Upper lobe of left lung (tissue), 6 donors: ENCODE data around the gene C16orf86. TPM values are rescaled to one million over a fixed set of nuclear protein-coding genes. Genes with fewer than 3 reads are reported as not detected.

Experiments used
- ATAC-seq, 2 donors: fragments of 200-7000 bp; cut with Tn5 transposase; one replicate each; pipeline ENCODE4 v1.9.1; 2022; ENCODE audit warnings: mild to moderate bottlenecking in 2 of 2, moderate library complexity in 2 of 2; ENCODE audit not compliant: low FRiP score in 2 of 2
- DNase-seq, 2 donors: peaks; one replicate each; pipeline ENCODE4 v3.0.0-alpha.2; 2019 to 2020
- H3K27ac ChIP-seq, 4 donors: fragments of 200-600 bp; sonication (generic); one replicate each; pipeline ENCODE4 v1.5.1; 2016 to 2019
- H3K27me3 ChIP-seq, 4 donors: fragments of 200-600 bp; sonication (generic); one replicate each; pipeline ENCODE4 v1.5.1; 2017 to 2019
- H3K36me3 ChIP-seq, 4 donors: fragments of 200-600 bp; sonication (generic); one replicate each; pipeline ENCODE4 v1.5.1; 2016 to 2019
- H3K4me1 ChIP-seq, 4 donors: fragments of 200-600 bp; sonication (generic); one replicate each; pipeline ENCODE4 v1.5.1; 2018 to 2019
- H3K4me3 ChIP-seq, 4 donors: fragments of 200-600 bp; sonication (generic); one replicate each; pipeline ENCODE4 v1.5.1; 2017 to 2019; ENCODE audit warnings: mild to moderate bottlenecking in 2 of 4, moderate library complexity in 1 of 4
- H3K9me3 ChIP-seq, 4 donors: fragments of 200-600 bp; sonication (generic); one replicate each; pipeline ENCODE4 v1.5.1; 2018 to 2019
- CTCF ChIP-seq, 6 experiments: fragments of 450-650 bp in 4 of 6; fragments of 200-600 bp in 2 of 6; sonication (generic) in 2 of 6; IDR thresholded peaks; one replicate each; pipeline ENCODE4 v1.5.1; 2016 to 2019; ENCODE audit warnings: antibody characterized with exemption in 6 of 6
- EP300 ChIP-seq, 4 donors: sonication (generic); formaldehyde crosslinking; IDR thresholded peaks; one replicate each; pipeline ENCODE4 v1.5.1; 2017; ENCODE audit warnings: antibody characterized with exemption in 4 of 4, control low read depth in 2 of 4
- POLR2A ChIP-seq, 4 donors: fragments of 450-650 bp; IDR thresholded peaks; one replicate each; pipeline ENCODE4 v1.5.1; 2016 to 2017; ENCODE audit warnings: antibody characterized with exemption in 4 of 4, mild to moderate bottlenecking in 2 of 4
- POLR2AphosphoS5 ChIP-seq, 2 donors: sonication (generic); formaldehyde crosslinking; IDR thresholded peaks; one replicate each; pipeline ENCODE4 v1.5.1; 2017; ENCODE audit warnings: antibody characterized with exemption in 2 of 2
- WGBS, 2 donors: methylation state at CpG; one replicate each; pipeline ENCODE4 v1.1.5; 2017 to 2018; 5-methylcytosine and 5-hydroxymethylcytosine counted together
- total RNA-seq, 6 donors: library from RNA; depleted of rRNA in 4 of 6; stranded (reverse); fragments of >200 nt in 4 of 6; gene quantifications; one replicate each; pipeline versions ENCODE4 v1.1.0 to v1.2.1, GENCODE V29; 2016 to 2021
- donor health status: DM: no; HTN: no; CAD: no; lungs with moderate emphysema.
- donor health status: DM: no; HTN: yes; CAD: no; lungs with severe emphysema.

Gene C16orf86
- total RNA-seq, 6 donors from 2014 or later, result 1.2 to 22.0 (median 5.2) TPM

GRCh38 chr16:67661101-67661761 is 5.4 kb upstream of the C16orf86 start:
- peak in 1 of 2 donors; percentile 87 for DNase-seq
- no peaks in the 10 kb centered on the region for H3K27me3 ChIP-seq
- H3K9me3 ChIP-seq, result no peaks in the 10 kb centered on the region
- H3K27ac ChIP-seq, result peak overlapping the region; percentile 86 to 92 (median 90)
- peaks cover 0 to 33% (median 23%) of the 10 kb centered on the region in 4 donors for H3K36me3 ChIP-seq
- ATAC-seq, result no peak
- H3K4me1 ChIP-seq, result peaks cover 25 to 36% (median 26%) of the 10 kb centered on the region in 4 donors
- no peak for TF ChIP-seq POLR2AphosphoS5 (IDR thresholded peaks at IDR 0.05)
- TF ChIP-seq EP300 (IDR thresholded peaks at IDR 0.05), result no peak
- TF ChIP-seq CTCF (IDR thresholded peaks at IDR 0.05), result no peak
- no peak for TF ChIP-seq POLR2A (IDR thresholded peaks at IDR 0.05)
- peak overlapping the region; percentile 30 to 88 (median 82) for H3K4me3 ChIP-seq
- WGBS, 2 donors, result 2 to 3% methylated on average over 21 to 26 of the region's 39 CpGs

GRCh38 chr16:67661886-67662652 is 4.5 kb upstream of the C16orf86 start:
- 94 to 100% methylated on average over 3 to 31 of the region's 34 CpGs for WGBS, 2 donors
- no peak for ATAC-seq
- H3K36me3 ChIP-seq, result peaks cover 0 to 32% (median 18%) of the 10 kb centered on the region in 4 donors
- DNase-seq, result peak in 1 of 2 donors; percentile 78
- H3K9me3 ChIP-seq, result no peaks in the 10 kb centered on the region
- H3K4me3 ChIP-seq, result no peak overlapping the region
- no peak overlapping the region for H3K27ac ChIP-seq
- no peaks in the 10 kb centered on the region for H3K27me3 ChIP-seq
- no peak for TF ChIP-seq POLR2A (IDR thresholded peaks at IDR 0.05)
- no peak for TF ChIP-seq CTCF (IDR thresholded peaks at IDR 0.05)
- TF ChIP-seq EP300 (IDR thresholded peaks at IDR 0.05), result no peak
- no peak for TF ChIP-seq POLR2AphosphoS5 (IDR thresholded peaks at IDR 0.05)
- H3K4me1 ChIP-seq, result peaks cover 28 to 43% (median 30%) of the 10 kb centered on the region in 4 donors

- no peak for DNase-seq
- ATAC-seq, result no peak
- no peak overlapping the region for H3K27ac ChIP-seq
- H3K4me3 ChIP-seq, result no peak overlapping the region
- no peaks in the 10 kb centered on the region for H3K9me3 ChIP-seq
- H3K36me3 ChIP-seq, result peaks cover 0 to 27% (median 13%) of the 10 kb centered on the region in 4 donors
- TF ChIP-seq POLR2A (IDR thresholded peaks at IDR 0.05) (no peak), POLR2AphosphoS5 (IDR thresholded peaks at IDR 0.05) (no peak), CTCF (IDR thresholded peaks at IDR 0.05) (no peak), EP300 (IDR thresholded peaks at IDR 0.05) (no peak)
- no peaks in the 10 kb centered on the region for H3K27me3 ChIP-seq
- peaks cover 34 to 49% (median 36%) of the 10 kb centered on the region in 4 donors for H3K4me1 ChIP-seq
These were observed 4.0 kb upstream of the C16orf86 start for GRCh38 chr16:67662653-67663010.

- ATAC-seq (no peak), DNase-seq (peak in 1 of 2 donors; percentile 80)
- no peak for TF ChIP-seq EP300 (IDR thresholded peaks at IDR 0.05)
- TF ChIP-seq POLR2AphosphoS5 (IDR thresholded peaks at IDR 0.05), result no peak
- TF ChIP-seq CTCF (IDR thresholded peaks at IDR 0.05), result no peak
- TF ChIP-seq POLR2A (IDR thresholded peaks at IDR 0.05), result no peak
- Histone ChIP-seq H3K4me1 (peaks cover 41 to 56% (median 43%) of the 10 kb centered on the region in 4 donors), H3K4me3 (no peak overlapping the region), H3K27ac (no peak overlapping the region), H3K36me3 (peaks cover 0 to 21% (median 11%) of the 10 kb centered on the region in 4 donors), H3K27me3 (no peaks in the 10 kb centered on the region), H3K9me3 (no peaks in the 10 kb centered on the region)
- 87 to 93% methylated on average over 19 to 25 of the region's 25 CpGs for WGBS, 2 donors
These were observed 3.3 kb upstream of the C16orf86 start for GRCh38 chr16:67663151-67663876.
